HG03135 (cell line): ENCODE measurements around the gene PTCHD4.

Experiments
- ATAC-seq: cut with Tn5 transposase; IDR thresholded peaks from one replicate; pipeline ENCODE4 v1.9.1; 2021; ENCODE audit warnings: mild to moderate bottlenecking, moderate library complexity; ENCODE audit not compliant: unreplicated experiment

The PTCHD4 gene

DNA sequence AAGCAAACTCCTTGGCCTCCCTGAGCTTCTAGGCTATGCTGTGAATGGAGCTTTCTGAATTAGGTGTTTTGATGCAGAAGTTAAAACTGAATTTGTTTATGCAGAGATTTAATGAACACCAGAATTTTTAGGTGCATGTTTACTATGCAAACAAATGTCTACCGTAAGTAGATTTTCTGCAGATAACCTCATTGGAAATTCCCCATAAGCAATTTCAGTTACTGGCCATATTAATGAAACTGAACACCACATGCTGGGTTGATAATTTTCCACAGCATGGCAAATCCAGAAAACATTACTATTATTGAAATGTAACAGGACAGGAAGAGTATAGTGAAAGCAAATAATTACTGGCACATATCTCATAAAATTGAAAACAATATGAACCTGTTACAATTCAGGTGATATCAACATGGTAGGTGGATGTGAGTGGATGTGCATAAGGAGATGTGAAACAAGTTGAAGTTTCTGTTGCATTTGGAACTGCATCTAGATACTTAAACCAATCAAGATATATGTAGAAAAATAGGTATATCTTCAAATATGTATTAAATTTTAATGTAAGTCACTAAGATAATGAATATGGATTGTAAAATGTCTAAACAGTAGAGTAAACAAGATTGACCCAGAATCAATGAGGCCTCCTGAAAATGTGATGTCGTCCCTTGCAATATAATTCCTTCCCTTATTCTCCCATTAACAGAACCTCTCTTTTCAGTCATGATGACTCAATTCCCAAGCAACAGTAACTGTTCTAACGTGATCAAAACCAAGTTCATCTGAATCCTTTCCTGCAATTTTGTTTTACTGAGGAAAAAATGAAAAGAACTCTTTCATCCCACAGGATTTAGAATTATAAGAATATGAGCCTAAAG, 11.0 kb downstream of the PTCHD4 start:
- ATAC-seq = no peak

DNA sequence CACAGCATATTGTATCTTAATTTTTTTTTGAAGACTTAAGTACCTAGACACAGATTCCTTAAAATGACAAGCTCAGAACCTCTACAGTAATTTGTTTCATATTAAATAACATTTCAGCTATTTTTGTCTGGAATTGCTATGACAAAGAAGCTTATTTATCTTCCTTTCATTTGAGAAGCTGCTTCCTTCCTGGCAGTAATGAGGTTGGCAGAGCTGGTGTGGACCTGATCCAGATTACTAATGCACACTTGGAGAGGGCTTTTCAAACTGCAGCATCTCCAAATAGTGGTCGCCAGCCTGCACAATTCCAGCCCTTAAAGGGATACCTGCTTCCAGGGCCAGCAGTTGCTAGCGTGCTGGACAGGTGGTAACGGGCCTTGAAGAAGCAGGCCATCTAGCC, 12.1 kb downstream of the PTCHD4 start:
- ATAC-seq = no peak

DNA sequence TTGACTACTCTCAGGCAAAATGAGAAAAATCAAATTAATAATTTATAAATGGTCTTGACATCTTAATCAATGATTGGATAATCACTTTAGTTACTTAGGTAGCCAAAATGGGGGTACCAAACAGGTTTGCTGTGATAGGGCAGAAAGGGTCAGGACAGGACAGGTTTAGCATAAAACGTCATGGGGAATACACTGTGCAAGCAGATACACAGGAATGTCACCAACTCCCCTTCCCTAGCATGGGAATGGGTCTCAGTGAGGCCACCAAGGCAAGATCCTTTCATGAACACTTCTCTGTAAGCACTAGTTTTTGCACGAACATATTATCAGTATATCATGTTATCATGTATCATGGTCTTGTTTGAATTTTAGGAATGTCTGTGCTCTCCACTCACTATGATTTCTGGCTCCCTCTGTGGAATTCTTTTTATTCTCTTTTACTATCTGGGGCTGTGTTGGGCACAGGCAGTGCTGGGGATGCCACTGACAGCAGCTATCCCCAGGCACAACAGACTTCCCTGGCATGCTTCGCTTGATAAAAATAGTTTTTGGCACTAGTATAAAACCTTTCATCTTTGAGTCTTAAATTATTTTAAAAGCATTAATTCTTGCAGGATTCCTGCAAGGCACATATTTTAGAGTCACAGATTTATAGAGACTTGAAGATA, 18.3 kb downstream of the PTCHD4 start:
- no peak for ATAC-seq

DNA sequence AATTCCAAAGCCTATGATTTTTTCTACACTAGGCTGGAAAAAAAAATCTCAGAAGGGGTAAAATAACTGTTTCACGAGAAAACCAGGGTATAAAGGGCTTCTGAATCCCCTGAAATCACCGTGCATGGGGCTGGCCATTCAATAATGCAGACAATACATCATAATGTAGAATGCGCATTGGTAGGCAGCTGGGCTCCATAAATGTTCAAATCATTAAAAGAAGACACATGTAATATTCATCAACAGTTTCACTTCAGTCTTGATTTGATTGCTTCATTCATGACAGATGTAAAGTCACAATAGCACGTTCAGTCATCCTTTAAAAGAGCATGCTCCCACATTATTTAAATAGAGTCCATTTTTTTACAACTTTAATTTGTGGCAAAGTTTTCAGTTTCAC, 20.5 kb downstream of the PTCHD4 start:
- no peak for ATAC-seq

DNA sequence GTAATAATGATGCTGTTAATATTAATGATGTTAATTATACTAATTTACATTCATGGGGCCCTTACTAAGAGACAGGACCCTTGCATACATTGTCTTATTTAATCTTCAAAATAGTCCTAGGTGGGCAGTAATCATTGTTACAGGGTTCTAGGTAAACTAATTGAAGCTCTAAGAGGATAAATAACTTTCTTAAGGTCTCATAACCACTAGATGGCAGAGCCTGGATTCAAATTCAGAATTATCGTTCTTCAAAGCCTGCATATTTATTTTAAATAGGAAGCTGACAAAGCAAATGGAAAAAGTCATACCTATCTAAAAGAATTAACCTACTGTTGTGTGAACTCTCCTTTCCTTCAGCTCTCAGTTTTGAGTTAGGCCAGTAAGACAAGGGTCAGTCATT, 23.5 kb downstream of the PTCHD4 start:
- ATAC-seq = no peak

DNA sequence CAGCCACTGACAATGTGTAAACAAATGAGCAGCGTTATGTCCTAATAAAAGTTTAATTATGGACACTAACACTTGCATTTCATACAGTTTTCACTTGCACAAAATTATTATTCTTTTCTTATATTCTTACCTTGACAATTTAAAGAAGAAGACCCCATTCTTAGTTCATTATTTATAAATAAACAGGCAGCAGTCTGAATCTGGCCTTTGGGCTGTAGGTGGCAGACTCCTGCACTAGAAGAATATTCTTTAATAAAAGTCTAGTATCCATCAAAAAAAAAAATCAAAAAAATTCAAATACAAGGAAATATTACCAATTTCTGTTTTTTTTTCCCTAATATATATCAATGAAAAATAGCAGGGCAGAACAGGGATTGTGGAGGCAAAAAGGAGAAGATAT, 24.8 kb downstream of the PTCHD4 start:
- ATAC-seq = no peak

DNA sequence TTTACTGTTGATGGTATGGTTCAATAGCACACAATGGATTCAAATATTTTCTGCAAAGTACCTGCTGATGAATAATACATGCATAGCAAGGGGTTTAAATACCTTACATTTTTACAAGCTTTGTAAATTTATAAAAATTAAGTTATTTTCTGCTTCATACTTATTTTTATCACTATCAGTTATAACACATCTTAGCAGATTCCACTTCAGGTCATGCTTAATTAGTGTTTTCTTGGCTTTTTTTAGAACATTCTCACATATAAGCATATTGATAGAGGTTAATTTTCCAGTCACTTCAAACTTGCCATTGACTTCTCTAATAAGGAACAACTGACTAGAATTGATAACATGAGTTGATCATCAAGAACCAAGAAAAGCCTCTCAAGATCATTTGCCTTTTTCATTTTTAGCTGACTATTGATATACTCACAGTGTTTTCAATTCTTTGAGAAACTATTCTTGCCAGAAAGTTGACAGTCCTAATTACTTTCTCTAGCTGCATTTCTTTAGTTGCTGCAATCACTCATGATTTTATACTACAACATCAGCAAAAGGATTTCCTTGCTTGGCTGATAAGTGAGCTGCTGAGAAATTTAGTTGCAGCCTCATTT, 25.8 kb downstream of the PTCHD4 start:
- no peak for ATAC-seq

DNA sequence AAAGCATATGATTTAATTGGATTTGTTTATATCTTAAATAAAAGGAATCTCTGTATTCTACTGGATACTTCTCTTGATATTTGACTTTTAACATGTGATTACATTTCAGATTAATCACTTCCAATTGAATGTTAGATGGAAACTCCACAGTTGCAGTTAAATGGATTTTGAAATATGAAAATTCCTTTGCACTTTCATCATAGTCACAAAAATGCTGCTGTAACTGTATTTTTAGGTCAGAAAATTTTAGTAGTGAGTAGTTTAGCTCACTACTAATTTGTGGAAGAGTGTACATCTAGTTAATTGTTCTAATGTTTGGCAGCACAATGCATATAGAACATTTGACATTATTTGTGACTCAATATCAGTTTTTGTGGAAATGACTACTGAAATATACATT, 26.8 kb downstream of the PTCHD4 start:
- no peak for ATAC-seq

DNA sequence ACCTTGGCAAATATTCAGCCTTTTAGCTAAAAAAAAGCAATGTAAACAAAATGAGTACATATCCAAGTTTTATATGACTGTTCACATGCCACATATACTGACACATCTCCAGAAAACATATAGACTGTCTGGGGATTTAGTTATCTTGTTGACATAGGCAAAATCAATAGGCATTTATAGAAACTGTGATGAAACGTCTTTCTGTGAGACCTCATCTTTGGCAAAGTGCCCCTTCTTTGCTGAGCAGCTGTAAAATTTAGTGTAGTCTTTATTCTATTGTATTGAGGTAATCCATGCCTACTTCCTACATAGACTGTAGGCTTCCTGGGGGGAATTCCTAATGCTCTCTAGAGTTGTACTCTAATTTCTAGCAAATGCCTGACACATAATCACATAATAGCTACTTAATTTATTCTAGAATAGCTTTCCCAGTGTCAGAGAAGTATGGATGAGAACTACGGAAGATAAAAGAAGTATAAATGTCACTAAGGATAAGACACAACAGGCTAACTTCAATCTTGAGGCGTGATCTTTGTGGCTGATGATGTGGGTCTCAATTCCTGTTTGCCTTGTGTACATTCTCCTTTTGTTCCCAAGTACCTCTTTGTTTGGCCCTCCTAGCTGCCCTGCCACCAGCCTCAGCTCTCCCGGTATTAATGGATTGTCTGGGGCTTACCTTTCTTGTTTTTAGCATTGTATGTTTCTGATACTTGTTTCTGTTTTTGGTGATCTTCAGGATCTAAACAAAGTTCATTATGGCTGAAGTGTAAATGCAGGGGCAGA, 30.6 kb downstream of the PTCHD4 start:
- no peak for ATAC-seq

DNA sequence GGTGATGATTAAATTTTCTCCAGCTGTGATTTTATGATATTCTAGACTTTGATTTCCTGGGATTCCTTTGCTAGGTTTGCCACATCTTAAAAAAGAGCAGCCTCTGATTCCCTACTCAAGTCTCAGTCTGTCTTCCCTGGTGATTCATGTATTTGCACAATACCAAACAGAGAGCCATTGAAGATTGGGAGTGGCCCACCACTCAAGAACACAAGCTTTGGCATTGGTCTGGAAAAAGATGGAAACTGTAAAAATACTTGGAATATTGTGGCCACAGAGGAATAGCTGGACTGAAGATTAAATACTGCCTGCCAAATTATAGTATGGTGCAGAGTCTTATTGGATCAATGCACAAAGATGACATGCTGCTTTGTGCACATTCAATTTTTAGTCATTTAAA, 32.9 kb downstream of the PTCHD4 start:
- ATAC-seq = no peak

DNA sequence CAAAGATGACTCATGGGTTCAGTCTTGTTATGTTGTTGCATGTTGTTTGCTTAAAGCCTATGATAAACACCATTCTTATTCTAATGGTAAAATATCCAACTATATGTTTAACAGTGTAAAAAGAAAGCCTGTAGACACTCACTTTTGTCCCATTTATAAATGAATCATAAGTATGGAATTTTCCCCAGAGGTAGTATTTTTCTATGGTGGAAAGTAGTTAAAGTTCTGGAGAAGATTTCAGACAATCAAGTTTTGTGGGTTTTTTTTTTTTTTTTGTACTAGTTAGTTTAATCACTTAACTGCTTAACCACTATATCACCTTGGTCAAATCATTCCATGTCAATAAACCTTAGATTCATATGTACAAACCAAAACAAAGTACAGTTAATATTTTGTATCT, 35.8 kb downstream of the PTCHD4 start:
- no peak for ATAC-seq

DNA sequence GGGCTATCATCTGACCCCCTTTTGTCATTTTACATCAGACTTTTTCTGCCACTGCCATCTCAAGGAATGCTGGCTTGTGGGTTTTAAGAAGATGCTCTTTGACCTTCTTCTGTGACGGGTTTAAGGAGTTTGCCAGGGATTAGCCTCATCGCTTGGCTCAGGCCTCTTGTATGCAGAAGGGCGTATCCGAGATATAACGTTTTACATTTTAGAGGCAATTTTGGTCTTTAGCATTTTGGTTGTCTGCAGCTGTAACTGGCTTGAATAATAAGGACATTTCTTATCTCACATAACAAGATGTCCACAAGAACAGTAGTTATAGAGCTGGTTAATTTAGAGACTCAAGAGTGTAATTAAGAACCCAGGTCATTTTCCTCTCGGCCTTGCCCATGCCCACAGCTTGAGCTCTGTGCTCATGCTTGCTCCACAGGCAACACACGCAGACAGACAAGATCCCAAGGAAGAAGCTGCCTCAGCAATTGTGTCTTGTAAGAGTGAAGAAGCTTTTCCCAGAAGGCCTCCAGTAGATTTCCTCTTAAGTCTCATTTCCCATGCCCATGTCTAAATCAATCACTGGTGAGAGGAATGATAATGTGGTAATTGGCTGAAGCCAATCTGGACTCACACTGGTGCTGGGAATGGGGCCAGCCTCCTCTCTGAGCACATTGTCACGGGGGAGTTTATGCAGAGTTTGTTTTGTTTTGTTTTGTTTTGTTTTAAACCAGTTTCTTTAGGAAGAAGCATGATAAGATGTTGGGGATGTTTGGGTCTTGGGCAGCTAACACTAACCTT, 36.8 kb downstream of the PTCHD4 start:
- no peak for ATAC-seq

DNA sequence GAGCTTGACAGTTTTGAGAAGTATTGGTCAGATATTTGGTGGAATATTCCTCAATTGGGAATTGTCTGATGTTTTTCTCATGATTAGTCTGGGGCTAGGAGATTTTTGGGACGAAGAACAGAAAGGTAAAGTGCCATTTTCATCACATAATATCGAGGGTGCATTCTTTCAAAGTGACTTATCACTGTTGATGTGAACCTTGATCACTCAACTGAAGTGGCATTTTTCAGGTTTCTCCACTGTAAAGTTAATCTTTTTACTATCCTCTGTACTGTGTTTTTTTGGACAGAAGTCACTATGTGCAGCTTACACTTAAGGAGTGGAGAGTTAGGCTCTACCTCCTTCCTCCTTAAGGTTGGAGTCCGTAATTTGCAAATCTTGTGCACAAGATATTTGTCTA, 39.2 kb downstream of the PTCHD4 start:
- ATAC-seq = no peak

DNA sequence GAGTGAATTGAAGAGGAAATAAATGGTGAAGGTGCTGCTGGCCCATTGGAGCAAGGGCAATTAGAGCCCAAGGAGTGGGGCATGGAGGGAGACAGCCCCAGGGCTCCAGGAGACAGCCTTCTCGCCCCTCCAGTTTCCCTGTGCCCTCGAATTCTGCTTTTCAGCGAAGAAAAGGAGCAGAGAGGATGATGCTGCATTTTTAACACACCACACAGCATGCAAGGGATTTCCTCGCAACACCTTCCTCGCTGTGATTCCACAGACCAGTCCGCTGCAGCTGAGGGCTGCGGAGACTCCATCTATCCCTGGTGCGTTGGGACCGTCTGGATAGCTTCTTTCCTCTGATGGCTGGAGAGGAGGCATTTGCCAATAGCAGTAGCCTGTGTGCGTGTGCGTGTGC, 41.7 kb downstream of the PTCHD4 start:
- no peak for ATAC-seq

DNA sequence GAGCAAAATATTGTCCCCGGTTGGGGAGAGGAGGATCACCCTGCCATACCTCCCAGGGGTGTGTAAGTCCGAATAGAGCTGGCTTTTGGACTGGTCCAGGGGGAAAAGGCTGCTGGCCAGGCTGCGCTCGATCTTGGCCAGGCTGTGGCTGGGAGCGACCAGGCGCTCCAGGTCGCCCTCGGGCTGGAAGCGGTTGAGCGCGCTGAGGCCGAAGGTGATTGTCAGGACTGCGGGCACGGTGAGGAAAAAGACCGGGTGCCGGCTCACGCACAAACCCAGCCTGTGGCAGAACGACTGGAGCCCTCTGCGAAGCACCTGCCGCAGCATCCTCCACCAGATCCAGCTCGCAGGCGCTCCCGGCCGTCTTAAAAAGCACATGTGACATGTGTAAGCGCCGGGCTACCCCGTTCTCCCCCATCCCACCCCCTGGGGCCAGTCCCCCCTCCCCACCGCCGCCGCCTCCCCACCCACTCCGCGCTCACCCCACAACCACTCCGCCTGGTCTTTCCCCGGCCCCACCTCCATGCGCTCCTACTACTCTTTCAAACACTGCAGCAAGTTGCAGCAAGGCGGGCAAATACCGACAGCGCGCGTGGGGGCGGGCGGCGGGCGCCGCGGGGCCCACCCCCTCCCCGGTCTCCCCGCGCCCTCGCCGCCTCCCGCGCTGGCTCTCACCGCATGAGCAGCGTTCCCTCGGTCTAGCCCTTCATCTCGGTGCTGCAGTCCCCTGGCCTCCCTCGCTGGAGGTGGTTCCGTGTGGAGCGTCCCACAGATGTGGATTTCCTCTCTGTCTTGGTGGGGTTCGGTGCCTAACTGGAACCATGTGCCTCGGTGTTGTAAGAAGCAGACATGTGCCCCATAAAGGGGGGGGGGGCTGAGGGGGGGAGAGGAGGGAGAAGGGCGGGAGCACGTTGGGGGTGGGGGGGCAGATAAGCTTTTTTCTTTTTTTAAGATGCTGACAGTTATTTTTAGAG, 42.4 kb downstream of the PTCHD4 start:
- no peak for ATAC-seq

DNA sequence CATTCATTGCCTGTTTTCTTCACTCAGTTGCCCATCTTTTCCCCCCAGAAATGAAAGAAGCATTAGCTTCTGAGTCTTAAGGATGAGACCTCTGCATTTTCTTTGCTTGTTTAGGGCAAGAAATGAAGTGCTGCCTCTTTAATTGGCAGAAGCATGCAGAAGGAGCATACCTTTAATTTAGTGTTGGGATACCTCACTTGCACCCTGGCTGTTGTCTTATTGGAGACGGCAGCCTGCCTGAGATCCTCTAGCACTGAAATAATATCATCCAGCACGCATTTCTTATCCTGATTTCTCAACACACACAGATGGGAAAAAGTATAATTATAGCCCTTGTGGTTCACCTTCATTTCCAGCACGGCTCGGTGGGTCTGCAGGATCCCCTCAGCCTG, 43.1 kb downstream of the PTCHD4 start:
- no peak for ATAC-seq

DNA sequence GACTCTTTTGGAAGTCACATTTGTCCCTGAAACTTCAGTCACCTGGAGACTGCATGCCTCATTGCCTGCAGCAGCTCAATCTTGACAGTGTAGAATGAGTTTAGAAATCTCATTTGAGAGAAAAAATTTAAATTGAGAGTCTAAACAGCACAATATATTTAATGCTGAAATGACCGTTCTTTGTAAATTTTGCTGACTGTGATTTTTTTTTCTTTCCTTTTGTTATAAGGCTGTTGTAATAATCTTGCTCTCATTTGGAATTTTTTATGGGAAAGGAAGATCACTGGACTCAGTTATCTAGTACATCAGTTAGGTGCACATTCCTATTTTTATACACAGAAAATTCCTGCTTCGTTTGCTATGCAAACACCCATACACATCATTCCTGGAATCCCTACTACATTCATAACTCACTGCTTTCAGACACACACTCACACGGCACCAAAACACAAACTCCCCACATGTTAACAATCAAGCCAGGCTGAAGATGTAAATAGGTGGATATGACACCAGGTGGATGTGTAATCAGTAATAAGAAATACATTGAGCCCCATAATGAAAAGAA, 43.8 kb downstream of the PTCHD4 start:
- no peak for ATAC-seq

DNA sequence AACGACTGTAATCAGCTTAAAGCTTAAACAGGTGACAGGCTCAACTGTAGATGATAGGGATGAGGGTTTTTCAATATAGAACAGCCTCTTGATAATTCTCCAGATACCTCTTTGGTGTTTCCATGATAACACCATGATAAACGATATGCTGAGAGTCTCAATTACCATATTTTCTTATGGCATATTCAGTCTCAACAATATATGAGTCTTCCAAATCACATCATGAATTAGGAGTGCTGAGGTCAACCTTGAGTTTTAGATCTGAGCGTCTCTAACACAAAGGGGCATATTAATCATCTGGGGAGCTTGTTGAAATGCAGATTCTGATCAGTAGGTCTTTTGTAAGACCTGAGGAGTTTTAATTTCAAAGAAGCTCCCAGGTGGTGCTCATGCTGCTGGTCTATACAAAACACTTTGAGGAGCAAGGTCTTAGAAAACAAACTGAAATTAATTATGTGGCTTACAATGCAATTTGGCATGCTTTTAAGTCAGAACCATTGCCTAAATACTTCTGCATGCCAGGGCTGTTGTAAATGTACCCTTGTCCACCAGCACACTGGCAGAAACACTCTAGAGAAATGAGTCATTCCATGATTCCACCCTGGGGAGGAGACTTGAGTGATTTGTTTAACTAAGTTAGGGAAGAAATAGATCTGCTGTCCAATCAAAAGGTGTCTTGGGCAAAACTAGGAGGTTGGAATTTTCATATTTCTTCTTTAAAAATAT, 49.6 kb downstream of the PTCHD4 start:
- ATAC-seq = no peak
